AG09309 (cell line): ENCODE data around the gene RNPS1.

Experiments used
- DNase-seq: peaks from one replicate; pipeline ENCODE4 v3.0.0-alpha.2; 2010; ENCODE audit warnings: low read depth
- H3K4me3 ChIP-seq: 2 replicates; pipeline ENCODE4 v1.5.1; 2011; ENCODE audit warnings: mild to moderate bottlenecking, low read depth, low read length, moderate library complexity; ENCODE audit not compliant: control insufficient read depth
- TF ChIP-seq, protein P1 (sequence below): IDR thresholded peaks from 2 replicates; pipeline ENCODE4 v1.5.1; 2011; ENCODE audit warnings: mild to moderate bottlenecking, low read depth, low read length, inconsistent platforms; ENCODE audit not compliant: insufficient read depth, control insufficient read depth; ENCODE audit errors: missing control alignments

RNPS1 gene

DNA sequence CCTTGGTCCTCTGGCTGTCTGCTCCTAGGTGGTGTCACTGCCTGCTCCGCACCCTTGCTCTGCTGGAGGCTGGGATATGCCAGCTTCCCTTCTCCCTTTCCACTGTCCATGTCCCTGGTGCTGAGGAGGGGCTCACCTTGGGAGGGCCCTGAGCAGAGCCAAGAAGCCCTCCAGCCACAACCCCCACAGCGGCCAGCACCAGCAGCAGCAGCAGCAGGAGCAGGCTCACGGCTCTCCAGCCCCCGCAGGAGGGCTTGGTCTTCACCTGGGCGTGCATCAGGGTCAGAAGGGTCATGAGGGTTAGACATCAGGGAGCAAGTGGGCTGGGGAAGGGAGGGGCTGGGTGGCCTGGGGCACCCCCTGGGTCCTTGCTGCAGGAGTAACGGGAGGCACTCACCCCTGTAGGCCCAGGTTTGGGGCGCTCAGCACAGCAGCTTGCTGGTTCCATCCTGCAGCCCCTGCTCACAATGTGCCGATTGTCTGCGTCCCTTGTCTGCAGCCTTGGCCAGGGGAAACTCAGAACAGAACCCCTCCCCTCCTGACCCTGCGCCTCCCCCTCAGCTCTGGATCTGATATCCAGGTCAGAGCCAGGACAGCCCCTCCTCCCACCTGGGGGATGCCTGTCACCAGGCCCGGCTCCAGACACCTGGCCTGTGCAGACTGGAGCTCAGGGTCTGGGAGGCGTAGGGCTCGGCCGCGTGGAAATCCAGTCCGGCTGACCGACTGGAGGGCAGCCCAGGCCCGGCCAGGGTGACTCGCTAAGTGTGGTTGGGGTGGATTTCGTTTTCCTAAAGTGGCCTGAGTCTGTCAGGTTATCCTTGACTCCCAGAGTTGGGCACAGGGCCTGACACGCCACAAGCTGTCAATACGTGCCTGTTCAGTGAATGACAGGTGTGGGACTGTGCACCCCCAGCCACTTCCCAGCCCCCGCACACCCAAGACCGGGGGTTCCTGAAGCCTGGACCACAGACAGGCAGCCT is 57.2 kb downstream of the RNPS1 start, which contains the start of gene BRICD5:
Gene BRICD5 (minus strand): TSS at position 478 of the 980 bp plus-strand sequence. CDS start 30 bp downstream, at position 448.
- H3K4me3 ChIP-seq, result no peak within 1 kb of the TSS
- TF ChIP-seq, protein P1, sequence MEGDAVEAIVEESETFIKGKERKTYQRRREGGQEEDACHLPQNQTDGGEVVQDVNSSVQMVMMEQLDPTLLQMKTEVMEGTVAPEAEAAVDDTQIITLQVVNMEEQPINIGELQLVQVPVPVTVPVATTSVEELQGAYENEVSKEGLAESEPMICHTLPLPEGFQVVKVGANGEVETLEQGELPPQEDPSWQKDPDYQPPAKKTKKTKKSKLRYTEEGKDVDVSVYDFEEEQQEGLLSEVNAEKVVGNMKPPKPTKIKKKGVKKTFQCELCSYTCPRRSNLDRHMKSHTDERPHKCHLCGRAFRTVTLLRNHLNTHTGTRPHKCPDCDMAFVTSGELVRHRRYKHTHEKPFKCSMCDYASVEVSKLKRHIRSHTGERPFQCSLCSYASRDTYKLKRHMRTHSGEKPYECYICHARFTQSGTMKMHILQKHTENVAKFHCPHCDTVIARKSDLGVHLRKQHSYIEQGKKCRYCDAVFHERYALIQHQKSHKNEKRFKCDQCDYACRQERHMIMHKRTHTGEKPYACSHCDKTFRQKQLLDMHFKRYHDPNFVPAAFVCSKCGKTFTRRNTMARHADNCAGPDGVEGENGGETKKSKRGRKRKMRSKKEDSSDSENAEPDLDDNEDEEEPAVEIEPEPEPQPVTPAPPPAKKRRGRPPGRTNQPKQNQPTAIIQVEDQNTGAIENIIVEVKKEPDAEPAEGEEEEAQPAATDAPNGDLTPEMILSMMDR, result no peak
- DNase-seq, result no peak

- no peak overlapping the region for H3K4me3 ChIP-seq
- no peak for DNase-seq
- TF ChIP-seq, protein P1, result no peak
Observed at GRCh38 chr16:2210009-2210332, 58.0 kb downstream of the RNPS1 start.

DNA sequence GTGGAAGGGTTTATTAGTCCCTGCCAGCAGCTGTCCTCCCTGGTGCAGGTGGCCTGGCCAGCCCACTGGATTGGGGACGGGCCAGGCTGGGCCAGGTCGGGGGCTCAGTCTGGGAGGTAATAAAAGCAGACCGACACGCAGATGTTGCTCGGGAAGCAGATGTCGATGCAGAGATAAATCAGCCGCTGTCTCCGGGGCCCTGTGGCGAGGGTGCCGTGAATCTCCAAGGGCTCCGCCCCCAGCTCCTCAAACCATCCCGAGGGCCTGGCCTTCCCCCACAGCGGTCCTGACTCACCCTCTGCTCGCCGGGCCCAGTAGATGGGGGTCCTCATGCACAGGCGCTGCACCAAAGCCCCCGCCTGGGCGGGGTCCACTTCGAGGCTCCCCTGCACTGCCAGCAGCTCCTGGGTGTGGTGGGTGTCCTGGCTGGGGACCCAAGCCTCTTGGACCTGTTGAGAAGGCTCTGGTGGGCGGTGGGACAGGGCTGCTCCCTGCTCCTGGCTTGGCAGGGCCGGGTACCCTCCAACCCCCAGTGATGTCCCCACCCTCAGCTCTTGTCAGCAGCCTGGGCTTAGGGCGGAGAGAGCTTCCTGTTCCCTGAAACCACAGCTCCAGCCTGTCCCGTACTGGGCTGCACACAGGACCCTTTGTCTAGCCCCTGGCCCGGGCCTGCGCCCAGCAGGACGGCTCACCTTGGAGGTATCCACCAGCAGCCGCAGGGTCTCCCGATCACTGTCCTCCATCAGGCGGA is 58.5 kb downstream of the RNPS1 start:
- DNase-seq, result no peak
- H3K4me3 ChIP-seq, result no peak overlapping the region
- TF ChIP-seq, protein P1, result no peak

DNA sequence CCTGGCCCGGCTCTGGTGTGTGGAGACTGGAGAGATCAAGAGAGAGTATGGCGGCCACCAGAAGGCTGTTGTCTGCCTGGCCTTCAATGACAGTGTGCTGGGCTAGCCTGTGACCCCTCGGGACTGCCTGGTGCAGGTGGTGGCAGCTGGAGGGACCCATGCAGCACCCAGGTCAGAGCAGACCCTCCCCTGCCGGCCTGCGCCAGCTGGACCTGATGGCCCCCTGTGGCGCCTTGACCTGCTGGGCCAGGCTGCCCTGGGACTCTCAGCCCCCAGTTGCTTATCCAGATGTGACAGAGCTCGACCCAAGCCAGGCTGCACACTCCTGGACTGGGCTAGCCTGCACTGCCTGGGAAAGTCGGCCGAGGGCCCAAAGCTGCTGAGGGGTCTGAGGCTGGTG is 59.2 kb downstream of the RNPS1 start:
- DNase-seq, result no peak
- TF ChIP-seq, protein P1, result no peak
- no peak overlapping the region for H3K4me3 ChIP-seq

DNA sequence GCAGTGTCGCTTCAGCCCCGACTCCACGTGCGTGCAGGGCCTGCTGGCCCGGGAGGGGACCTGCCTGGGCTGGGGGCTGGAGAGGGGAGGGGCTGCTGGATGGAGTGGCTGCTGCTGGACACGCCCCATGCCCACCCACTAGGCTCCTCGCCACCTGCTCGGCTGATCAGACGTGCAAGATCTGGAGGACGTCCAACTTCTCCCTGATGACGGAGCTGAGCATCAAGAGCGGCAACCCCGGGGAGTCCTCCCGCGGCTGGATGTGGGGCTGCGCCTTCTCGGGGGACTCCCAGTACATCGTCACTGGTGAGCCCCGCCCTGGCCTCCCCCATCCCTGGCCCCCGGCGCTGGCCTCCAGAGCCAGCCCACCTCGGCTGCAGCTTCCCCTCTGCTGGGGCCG is 59.6 kb downstream of the RNPS1 start:
- TF ChIP-seq, protein P1, result no peak
- no peak overlapping the region for H3K4me3 ChIP-seq
- no peak for DNase-seq

- TF ChIP-seq, protein P1, result no peak
- no peak for DNase-seq
- H3K4me3 ChIP-seq, result no peak overlapping the region
Observed at GRCh38 chr16:2207872-2208271, 60.1 kb downstream of the RNPS1 start.
